Heart left ventricle (tissue), 13 donors: Measurements from ENCODE around the gene KRTAP3-3.

ENCODE experiments used
- CTCF ChIP-seq, 12 donors: fragments of 200-600 bp; sonication (generic) in 4 of 12; IDR thresholded peaks; one replicate each; pipeline versions ENCODE4 v1.5.0 to v1.8.0; 2018 to 2022; ENCODE audit warnings: antibody characterized with exemption in 12 of 12, mild to moderate bottlenecking in 5 of 12
- POLR2A ChIP-seq, 2 donors: fragments of 450-650 bp; IDR thresholded peaks; one replicate each; pipeline ENCODE4 v1.6.1; 2017; ENCODE audit warnings: antibody characterized with exemption in 2 of 2, mild to moderate bottlenecking in 2 of 2, moderate library complexity in 2 of 2
- donor health status: ischemic (EF 13 %, LVEDD 7.1; RV severe dilation, severe dysfunction).
- donor health status: DM: no; HTN: yes; CAD: no.
- donor health status: DM: no; HTN: no; CAD: no.
- donor health status: ischemic (EF 25% LVEDD 6.9; RV normal size, moderate dysfunction).
- donor health status: ischemic (EF 25% LVEDD 5.7; RV mildly dilated, moderate dysfunction).
- donor health status: ischemic (EF 35%, LVEDD 5.7; RV mildly dilated, moderate dysfunction).
- donor health status: nonischemic (EF 11% LVEDD 7.7; RV severe dilation, severe dysfunction).
- donor health status: DM: yes; HTN: yes; CAD: no.
- donor health status: PGD.
- donor health status: ischemic (EF 29% LVEDD 5.4; RV normal size, mild dysfunction).
- donor health status: nonischemic (EF 23%, LVEDD 6.1; RV moderate dilation, normal function).

- no peak for TF ChIP-seq CTCF (IDR thresholded peaks at IDR 0.05)
- no peak for TF ChIP-seq POLR2A (IDR thresholded peaks at IDR 0.05)
Measured at GRCh38 chr17:41002814-41003213, 8.8 kb upstream of the KRTAP3-3 start.
